ENCODE data around the gene PRKCE. TPM values are rescaled to one million over a fixed set of nuclear protein-coding genes. Genes with fewer than 3 reads are reported as not detected.

The PRKCE gene
- total RNA-seq, 2 experiments from 2014 or later: 12.5 to 13.6 TPM

DNA sequence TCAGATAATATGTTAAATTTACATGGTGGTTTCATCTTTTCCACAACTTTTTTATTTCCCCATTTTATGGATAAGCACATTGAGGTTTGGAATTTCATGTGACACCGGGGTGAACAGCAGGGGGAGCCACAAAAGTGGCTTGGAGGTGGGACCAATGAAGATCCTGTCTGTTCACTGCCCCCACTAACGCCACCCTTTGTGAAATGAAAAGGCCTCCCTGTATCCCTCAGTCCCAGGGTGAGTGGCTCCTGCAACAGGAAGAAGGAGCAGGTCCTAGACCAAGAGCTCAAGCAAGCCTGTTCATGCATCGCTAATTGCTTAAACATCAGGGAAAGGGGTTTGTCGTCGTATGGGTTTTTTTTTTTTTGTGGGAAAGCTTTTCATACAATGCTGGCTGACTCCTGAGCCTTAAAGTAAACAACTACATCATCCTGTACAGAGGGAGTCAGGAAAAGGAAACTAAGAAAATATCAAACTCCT is 377.9 kb downstream of the PRKCE start:
- CTCF ChIA-PET: interaction anchor here (0.8 to 1.2 kb wide), 3 partner anchors 10 to 36 kb away, joined by 3 to 5 read pairs (median 3); no protein-coding TSS in a partner anchor
- Mint-ChIP-seq H3K27me3 (no peaks in the 10 kb centered on the region), H3K9me3 (no peaks in the 10 kb centered on the region), H3K27ac (no peak overlapping the region), H3K4me1 (ENCODE audit: low read depth) (peaks cover 30% of the 10 kb centered on the region), H3K4me3 (no peak overlapping the region), H3K36me3 (peaks cover 15% of the 10 kb centered on the region)
- POLR2A ChIA-PET: interaction anchor here (0.9 kb wide), 2 partner anchors 10 to 22 kb away, joined by 3 to 4 read pairs; no protein-coding TSS in a partner anchor
- intact Hi-C loops (cut with micrococcal nuclease): no loop called here
- DNase-seq: no peak

DNA sequence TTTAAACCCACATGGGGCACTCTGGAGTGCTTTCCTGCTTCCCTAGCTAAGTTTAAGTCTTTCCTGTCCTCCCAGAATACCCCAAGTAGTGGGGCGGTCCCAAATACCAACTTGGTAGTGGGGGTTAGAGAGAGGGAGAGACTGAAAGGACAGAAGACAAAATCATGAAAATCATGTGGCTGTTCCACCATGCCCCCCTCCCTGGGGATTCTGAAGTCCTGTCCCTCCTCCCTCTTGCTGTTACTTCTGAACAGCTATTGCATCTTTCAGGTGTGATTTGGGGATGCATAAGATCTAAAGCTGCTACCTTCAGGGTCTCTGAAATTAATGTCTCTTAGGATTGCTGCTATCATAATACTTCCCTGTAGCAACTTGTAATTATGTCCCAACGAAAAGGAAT is 378.9 kb downstream of the PRKCE start:
- Mint-ChIP-seq H3K9me3 (no peaks in the 10 kb centered on the region), H3K4me3 (no peak overlapping the region), H3K27ac (peak overlapping the region; percentile 2), H3K4me1 (ENCODE audit: low read depth) (peaks cover 28% of the 10 kb centered on the region), H3K36me3 (peaks cover 15% of the 10 kb centered on the region), H3K27me3 (no peaks in the 10 kb centered on the region)
- ChIA-PET POLR2A (interaction anchor here (0.9 to 2.6 kb wide), 2 partner anchors 11 to 21 kb away, joined by 4 to 15 read pairs; no protein-coding TSS in a partner anchor), CTCF (interaction anchor here (0.8 to 1.3 kb wide), 4 partner anchors 10 to 333 kb away, joined by 3 to 5 read pairs (median 4); no protein-coding TSS in a partner anchor)
- intact Hi-C loops (cut with micrococcal nuclease): loop anchor here (5.0 kb wide), 1 partner anchor 62 kb away; no protein-coding TSS in a partner anchor
- DNase-seq: no peak

DNA sequence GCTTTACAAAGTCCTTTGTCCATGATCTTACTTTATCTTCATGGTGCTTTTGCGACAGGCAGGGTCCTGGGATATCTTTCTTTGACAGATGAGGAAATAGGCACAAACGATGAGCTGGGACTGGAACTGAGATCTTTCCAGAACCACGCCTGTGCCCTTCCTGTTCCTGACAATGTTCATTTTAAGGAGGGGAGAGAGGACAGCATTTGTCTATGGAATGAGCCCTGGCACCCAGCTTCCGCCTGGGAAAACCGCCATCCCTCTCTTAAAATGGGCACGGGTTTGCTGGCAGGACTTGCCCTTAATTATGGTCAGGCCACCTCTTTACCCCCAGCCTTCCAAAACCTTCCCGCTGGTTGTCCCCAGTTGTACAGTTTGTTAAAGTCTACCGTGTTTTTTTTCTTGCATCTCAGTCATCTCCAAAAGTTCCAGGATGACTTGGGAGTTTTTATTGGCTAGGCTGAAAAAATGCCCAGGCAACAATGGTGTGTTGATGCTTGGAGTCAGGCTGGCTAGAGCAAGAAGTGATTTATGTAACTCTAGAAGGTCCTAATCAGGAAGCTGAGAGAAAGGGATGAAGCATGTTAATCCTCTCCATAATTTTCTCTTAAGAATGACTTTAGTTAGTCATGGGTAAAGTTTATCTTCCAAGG is 380.8 kb downstream of the PRKCE start:
- Mint-ChIP-seq H3K4me1 (ENCODE audit: low read depth) (peaks cover 28% of the 10 kb centered on the region), H3K36me3 (peaks cover 13% of the 10 kb centered on the region), H3K9me3 (no peaks in the 10 kb centered on the region), H3K4me3 (no peak overlapping the region), H3K27me3 (no peaks in the 10 kb centered on the region), H3K27ac (peak overlapping the region; percentile 76)
- intact Hi-C loops (cut with micrococcal nuclease): loop anchor here (2.0 to 5.0 kb wide), 2 partner anchors 60 to 197 kb away; no protein-coding TSS in a partner anchor
- DNase-seq: no peak
- ChIA-PET CTCF (interaction anchor here (0.7 kb wide), 1 partner anchor 9 kb away, joined by 3 read pairs; no protein-coding TSS in a partner anchor), POLR2A (interaction anchor here (2.4 to 2.6 kb wide), 2 partner anchors 9 to 13 kb away, joined by 15 to 19 read pairs; no protein-coding TSS in a partner anchor)

DNA sequence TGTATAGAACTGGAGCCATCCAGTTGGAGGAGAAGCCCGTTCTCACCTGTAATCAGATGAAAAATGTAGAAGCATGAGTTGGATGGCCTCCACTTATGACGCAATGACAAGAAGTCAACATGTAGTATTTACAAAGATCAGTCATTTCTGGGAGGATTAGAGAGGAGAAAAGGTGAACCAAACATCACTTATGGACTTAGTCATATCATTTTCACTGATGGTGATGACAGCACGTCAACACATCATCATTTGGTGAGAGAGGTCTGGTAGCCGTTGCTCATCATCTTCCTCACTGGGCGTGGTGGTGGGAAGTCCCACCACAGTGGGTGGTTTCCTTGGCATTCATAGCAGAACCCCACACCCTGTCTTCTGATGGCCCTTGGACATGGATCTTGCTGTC is 381.5 kb downstream of the PRKCE start:
- POLR2A ChIA-PET: interaction anchor here (2.4 to 2.6 kb wide), 2 partner anchors 10 to 13 kb away, joined by 15 to 19 read pairs; no protein-coding TSS in a partner anchor
- H3K9me3 Mint-ChIP-seq: no peaks in the 10 kb centered on the region
- no peaks in the 10 kb centered on the region for H3K27me3 Mint-ChIP-seq
- peak overlapping the region; percentile 76 for H3K27ac Mint-ChIP-seq
- CTCF ChIA-PET: interaction anchor here (0.7 kb wide), 1 partner anchor 10 kb away, joined by 3 read pairs; no protein-coding TSS in a partner anchor
- peak; percentile 88 for DNase-seq
- intact Hi-C loops (cut with micrococcal nuclease): loop anchor here (1.0 to 5.0 kb wide), 7 partner anchors 8 to 206 kb away; no protein-coding TSS in a partner anchor
- peaks cover 28% of the 10 kb centered on the region for H3K4me1 Mint-ChIP-seq (ENCODE audit: low read depth)
- H3K36me3 Mint-ChIP-seq: peaks cover 12% of the 10 kb centered on the region
- no peak overlapping the region for H3K4me3 Mint-ChIP-seq

DNA sequence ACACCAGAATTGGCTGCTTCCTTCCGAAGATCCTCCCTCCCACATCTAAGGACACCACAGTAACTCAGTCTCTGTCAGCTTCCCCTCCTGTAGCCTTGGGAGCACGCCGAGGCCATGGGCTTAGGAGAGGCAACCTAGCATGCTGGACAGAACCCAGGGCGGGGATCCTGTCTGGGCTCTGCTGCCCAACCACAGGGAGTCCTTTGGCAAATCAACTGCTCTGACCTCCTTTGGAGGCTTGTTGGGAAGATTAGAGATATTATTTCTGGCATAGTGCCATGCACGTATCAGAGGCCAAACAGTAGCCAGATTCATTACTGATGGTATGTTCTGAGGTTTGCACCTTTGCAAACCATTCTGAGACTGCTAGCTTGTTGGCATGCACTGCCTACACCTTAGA is 383.1 kb downstream of the PRKCE start:
- DNase-seq: no peak
- Mint-ChIP-seq H3K27ac (peak overlapping the region; percentile 34), H3K36me3 (peaks cover 12% of the 10 kb centered on the region), H3K4me3 (no peak overlapping the region), H3K4me1 (ENCODE audit: low read depth) (peaks cover 28% of the 10 kb centered on the region), H3K9me3 (no peaks in the 10 kb centered on the region), H3K27me3 (no peaks in the 10 kb centered on the region)
- ChIA-PET CTCF (no interaction called here), POLR2A (no interaction called here)
- intact Hi-C loops (cut with micrococcal nuclease): loop anchor here (5.0 kb wide), 1 partner anchor 58 kb away; no protein-coding TSS in a partner anchor

DNA sequence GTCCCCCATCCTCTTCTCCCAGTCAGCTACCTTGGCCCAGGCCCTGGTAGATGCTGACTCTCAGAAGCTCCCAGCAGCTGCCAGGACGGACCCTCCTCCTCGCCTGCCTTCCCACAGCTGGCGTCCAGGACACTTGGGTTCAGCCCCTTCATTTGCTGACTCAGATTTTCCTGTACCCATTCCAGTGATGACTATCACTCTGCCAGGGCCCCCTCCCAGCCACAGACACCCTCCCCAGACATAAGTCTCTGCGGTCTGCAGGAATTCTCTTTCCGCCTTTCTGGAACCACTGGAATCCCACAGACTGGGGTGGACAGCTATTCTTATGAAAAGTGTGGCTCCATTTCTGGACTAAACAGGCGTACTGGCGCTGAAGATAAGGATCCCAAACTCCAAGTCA is 385.5 kb downstream of the PRKCE start:
- no peaks in the 10 kb centered on the region for H3K9me3 Mint-ChIP-seq
- ChIA-PET CTCF (no interaction called here), POLR2A (no interaction called here)
- no peak for DNase-seq
- no peak overlapping the region for H3K4me3 Mint-ChIP-seq
- intact Hi-C loops (cut with micrococcal nuclease): no loop called here
- peaks cover 9% of the 10 kb centered on the region for H3K36me3 Mint-ChIP-seq
- H3K27me3 Mint-ChIP-seq: no peaks in the 10 kb centered on the region
- H3K4me1 Mint-ChIP-seq (ENCODE audit: low read depth): peaks cover 33% of the 10 kb centered on the region
- no peak overlapping the region for H3K27ac Mint-ChIP-seq

DNA sequence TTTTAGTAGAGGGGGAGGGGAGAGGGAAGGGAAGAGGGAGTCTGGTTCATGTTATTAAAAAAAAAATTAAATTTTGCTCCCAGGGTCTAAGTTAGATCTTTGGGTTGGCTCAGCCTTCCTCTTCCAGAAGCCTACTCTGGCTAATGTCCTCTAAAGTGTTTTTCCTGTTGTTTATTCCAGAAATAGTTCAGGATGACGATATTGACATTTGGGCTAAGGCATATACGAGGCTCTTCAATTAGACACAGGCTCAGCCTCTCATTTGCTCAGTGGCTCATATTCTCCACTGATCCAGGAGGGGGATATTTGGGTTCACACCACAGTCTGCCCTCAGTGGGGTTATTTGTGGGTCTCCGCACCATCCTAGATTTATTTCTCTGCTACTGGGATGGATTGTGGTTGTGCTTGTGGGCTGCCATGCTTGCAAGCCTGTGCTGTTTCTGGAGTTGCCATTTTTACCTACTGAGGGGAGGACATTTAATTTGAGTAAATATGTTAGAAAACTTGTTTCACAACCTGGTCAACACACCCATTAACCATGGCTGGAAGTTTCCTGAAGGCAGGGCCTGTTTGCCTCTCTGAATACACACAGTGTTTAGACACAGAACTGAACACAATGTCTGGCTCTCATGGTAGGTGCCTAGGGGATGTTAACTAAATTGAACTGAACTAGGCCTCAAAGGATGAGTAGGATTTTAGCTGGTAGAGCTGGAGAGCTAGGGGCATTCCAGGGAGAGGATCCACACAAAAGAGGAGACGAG is 388.2 kb downstream of the PRKCE start:
- Mint-ChIP-seq H3K4me1 (ENCODE audit: low read depth) (peaks cover 14% of the 10 kb centered on the region), H3K27me3 (no peaks in the 10 kb centered on the region), H3K4me3 (no peak overlapping the region), H3K9me3 (no peaks in the 10 kb centered on the region), H3K27ac (peak overlapping the region; percentile 66), H3K36me3 (no peaks in the 10 kb centered on the region)
- ChIA-PET CTCF (interaction anchor here (1.2 to 1.4 kb wide), 2 partner anchors 10 kb away, joined by 3 read pairs; no protein-coding TSS in a partner anchor), POLR2A (interaction anchor here (0.6 kb wide), 1 partner anchor 892 kb away, joined by 3 read pairs; no protein-coding TSS in a partner anchor)
- intact Hi-C loops (cut with micrococcal nuclease): no loop called here
- DNase-seq: no peak

DNA sequence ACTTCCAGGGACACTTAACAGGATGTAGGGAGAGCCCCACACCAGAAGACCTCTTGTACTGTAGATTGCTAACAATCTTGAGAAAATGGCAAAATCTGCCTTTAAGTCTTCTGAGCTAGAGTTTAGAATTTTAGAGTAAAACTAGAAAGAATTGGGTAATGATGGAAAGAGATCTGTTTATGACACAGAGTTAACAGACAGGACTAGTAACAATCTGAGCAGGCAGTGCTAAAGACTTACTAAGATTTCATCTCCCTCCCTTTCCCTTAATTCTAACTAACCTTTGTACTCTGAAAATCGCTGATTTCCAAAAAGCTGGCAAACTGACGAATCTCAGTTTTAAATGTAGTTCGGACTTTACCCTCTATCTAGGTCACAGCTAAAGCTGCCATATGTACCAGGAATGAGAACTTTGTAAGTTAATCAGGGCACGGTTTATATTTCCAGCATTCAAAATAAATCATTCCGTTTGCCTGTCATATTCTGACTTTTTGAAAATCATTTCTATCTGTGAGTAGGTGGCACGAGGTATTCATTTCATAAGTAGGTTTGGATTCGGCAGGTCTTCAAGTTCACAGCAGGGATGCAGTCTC is 389.2 kb downstream of the PRKCE start:
- peak overlapping the region; percentile 66 for H3K27ac Mint-ChIP-seq
- POLR2A ChIA-PET: no interaction called here
- no peak overlapping the region for H3K4me3 Mint-ChIP-seq
- peaks cover 19% of the 10 kb centered on the region for H3K4me1 Mint-ChIP-seq (ENCODE audit: low read depth)
- intact Hi-C loops (cut with micrococcal nuclease): loop anchor here (1.0 kb wide), 1 partner anchor 7 kb away; no protein-coding TSS in a partner anchor
- CTCF ChIA-PET: interaction anchor here (1.1 to 1.4 kb wide), 3 partner anchors 11 to 326 kb away, joined by 3 to 4 read pairs (median 3); no protein-coding TSS in a partner anchor
- no peaks in the 10 kb centered on the region for H3K9me3 Mint-ChIP-seq
- H3K27me3 Mint-ChIP-seq: no peaks in the 10 kb centered on the region
- H3K36me3 Mint-ChIP-seq: no peaks in the 10 kb centered on the region
- no peak for DNase-seq

DNA sequence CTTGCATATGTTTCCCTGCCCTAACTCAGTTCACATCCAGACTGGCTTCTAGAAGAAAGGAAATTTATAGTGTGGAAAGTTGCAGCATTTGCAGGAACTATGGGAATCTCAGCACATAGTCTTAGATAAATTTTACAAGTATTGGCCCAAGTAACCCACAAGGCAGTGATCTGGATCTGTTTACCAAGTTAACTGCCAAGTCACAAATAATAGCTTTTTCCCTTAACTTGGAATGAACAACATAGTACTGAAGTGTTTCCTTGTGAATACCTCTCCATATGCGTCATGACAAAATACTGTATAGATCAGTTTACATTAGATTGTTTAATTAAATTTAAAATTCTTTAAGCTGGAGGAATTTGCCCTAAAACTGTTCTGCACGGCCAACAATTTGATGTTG is 390.0 kb downstream of the PRKCE start:
- Mint-ChIP-seq H3K9me3 (no peaks in the 10 kb centered on the region), H3K27me3 (no peaks in the 10 kb centered on the region), H3K4me1 (ENCODE audit: low read depth) (peaks cover 27% of the 10 kb centered on the region), H3K36me3 (no peaks in the 10 kb centered on the region), H3K27ac (peak overlapping the region; percentile 66), H3K4me3 (no peak overlapping the region)
- ChIA-PET CTCF (interaction anchor here (1.1 to 1.4 kb wide), 3 partner anchors 22 to 325 kb away, joined by 3 to 4 read pairs (median 3); no protein-coding TSS in a partner anchor), POLR2A (interaction anchor here (0.9 kb wide), 1 partner anchor 22 kb away, joined by 3 read pairs; no protein-coding TSS in a partner anchor)
- no peak for DNase-seq
- intact Hi-C loops (cut with micrococcal nuclease): loop anchor here (1.0 kb wide), 1 partner anchor 8 kb away; no protein-coding TSS in a partner anchor

DNA sequence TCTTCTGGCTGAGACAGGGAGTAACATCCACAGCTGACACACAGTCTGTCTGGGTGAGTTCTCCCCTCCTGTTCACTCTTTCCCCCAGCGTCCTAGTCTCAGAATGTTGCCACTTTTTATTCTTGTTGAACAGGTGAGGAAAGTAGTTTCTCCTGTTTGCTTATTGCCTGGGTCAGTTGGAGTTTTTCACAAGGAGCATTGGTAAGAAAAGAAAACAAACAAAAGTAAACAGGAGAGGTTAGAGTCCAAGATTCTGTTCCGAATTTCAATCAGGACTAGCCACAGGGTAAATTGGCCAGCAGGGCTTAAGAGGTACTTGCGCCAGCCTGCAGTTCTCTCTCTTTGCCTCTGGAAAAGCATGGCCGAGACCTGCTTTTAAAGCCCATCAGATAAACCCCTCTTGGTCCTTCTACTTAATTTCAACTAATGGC is 390.7 kb downstream of the PRKCE start:
- Mint-ChIP-seq H3K4me1 (ENCODE audit: low read depth) (peaks cover 28% of the 10 kb centered on the region), H3K36me3 (no peaks in the 10 kb centered on the region), H3K27me3 (no peaks in the 10 kb centered on the region), H3K27ac (no peak overlapping the region), H3K9me3 (no peaks in the 10 kb centered on the region), H3K4me3 (no peak overlapping the region)
- no peak for DNase-seq
- intact Hi-C loops (cut with micrococcal nuclease): no loop called here
- CTCF ChIA-PET: interaction anchor here (1.4 kb wide), 1 partner anchor 21 kb away, joined by 3 read pairs; no protein-coding TSS in a partner anchor
- POLR2A ChIA-PET: interaction anchor here (0.9 kb wide), 1 partner anchor 23 kb away, joined by 3 read pairs; no protein-coding TSS in a partner anchor

DNA sequence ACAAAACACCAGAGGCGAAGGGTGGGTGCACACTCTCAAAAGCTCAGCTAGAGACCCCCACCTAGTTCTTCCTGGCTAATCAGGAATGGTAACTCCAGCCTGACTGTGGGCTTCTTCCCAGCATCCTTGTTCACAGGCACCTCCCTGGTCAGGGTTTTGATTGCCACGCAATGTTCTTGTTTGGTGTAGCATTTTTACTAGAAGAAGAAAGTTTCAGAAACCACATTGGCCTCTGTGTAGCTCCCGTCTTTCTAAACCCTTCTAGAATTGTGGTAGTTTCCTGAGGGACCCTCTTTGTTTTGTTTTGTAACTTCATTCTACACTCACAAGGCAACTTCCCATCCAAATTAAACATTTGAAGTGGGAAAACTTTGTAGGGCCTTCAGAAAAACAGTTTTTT is 391.2 kb downstream of the PRKCE start:
- H3K9me3 Mint-ChIP-seq: no peaks in the 10 kb centered on the region
- ChIA-PET POLR2A (no interaction called here), CTCF (interaction anchor here (1.4 kb wide), 1 partner anchor 20 kb away, joined by 3 read pairs; no protein-coding TSS in a partner anchor)
- no peak for DNase-seq
- H3K27me3 Mint-ChIP-seq: no peaks in the 10 kb centered on the region
- H3K36me3 Mint-ChIP-seq: no peaks in the 10 kb centered on the region
- no peak overlapping the region for H3K4me3 Mint-ChIP-seq
- intact Hi-C loops (cut with micrococcal nuclease): no loop called here
- peaks cover 28% of the 10 kb centered on the region for H3K4me1 Mint-ChIP-seq (ENCODE audit: low read depth)
- H3K27ac Mint-ChIP-seq: no peak overlapping the region

All from activated CD4-positive, alpha-beta memory T cell treated with anti-CD3 and anti-CD28 coated beads for 36 hours (primary cell).